HepG2 (cell line): ENCODE results near the gene NME4. TPM values are rescaled to one million over a fixed set of nuclear protein-coding genes. Genes with fewer than 3 reads are reported as not detected.

ENCODE experiments used
- CAMTA2 ChIP-seq: sonication (generic); formaldehyde crosslinking; IDR thresholded peaks from 2 replicates; pipeline ENCODE4 v1.4.0; 2020; ENCODE audit warnings: mild to moderate bottlenecking, missing genetic modification reagents, borderline replicate concordance
- CEBPG ChIP-seq: IDR thresholded peaks from 2 replicates; pipeline ENCODE4 v1.6.1; 2016
- FOXO1 ChIP-seq: sonication (generic); formaldehyde crosslinking; IDR thresholded peaks from 2 replicates; pipeline ENCODE4 v1.4.0; 2020; ENCODE audit warnings: missing genetic modification reagents
- MXI1 ChIP-seq: IDR thresholded peaks from 3 replicates; pipeline ENCODE4 v1.6.1; 2012; ENCODE audit warnings: low read depth, low read length, inconsistent platforms, borderline replicate concordance
- MYC ChIP-seq: sonication (generic); formaldehyde crosslinking; IDR thresholded peaks from 2 replicates; pipeline ENCODE4 v1.9.0; 2021; ENCODE audit warnings: missing genetic modification reagents, borderline replicate concordance
- PAWR ChIP-seq: sonication (generic); formaldehyde crosslinking; IDR thresholded peaks from 2 replicates; pipeline ENCODE4 v1.4.0; 2020; ENCODE audit warnings: missing genetic modification reagents, mild to moderate bottlenecking, borderline replicate concordance
- RFX5 ChIP-seq: IDR thresholded peaks from 2 replicates; pipeline ENCODE4 v1.6.1; 2011; ENCODE audit warnings: low read depth, low read length, improper control_type of control experiment
- SIN3A ChIP-seq: IDR thresholded peaks from 2 replicates; pipeline ENCODE4 v1.6.1; 2011; ENCODE audit warnings: low read depth, mild to moderate bottlenecking, control low read depth, low read length, borderline replicate concordance
- U2AF1 ChIP-seq: fragments of 200-400 bp; formaldehyde crosslinking; optimal IDR thresholded peaks from 2 replicates; pipeline ENCODE3; 2017; ENCODE audit warnings: mild to moderate bottlenecking, low read depth, low read length
- ZC3H13 ChIP-seq: sonication (generic); formaldehyde crosslinking; IDR thresholded peaks from 2 replicates; pipeline ENCODE4 v1.8.1; 2023; ENCODE audit warnings: mild to moderate bottlenecking, missing genetic modification reagents, moderate library complexity
- ZNF282 ChIP-seq: fragments of 450-650 bp; IDR thresholded peaks from 2 replicates; pipeline ENCODE4 v1.6.1; 2018; ENCODE audit not compliant: partially characterized antibody
- ZNF333 ChIP-seq: sonication (generic); formaldehyde crosslinking; IDR thresholded peaks from 2 replicates; pipeline ENCODE4 v1.4.0; 2020; ENCODE audit warnings: mild to moderate bottlenecking, missing genetic modification reagents, borderline replicate concordance
- ZNF558 ChIP-seq: sonication (generic); formaldehyde crosslinking; IDR thresholded peaks from 2 replicates; pipeline ENCODE4 v1.9.0; 2022; ENCODE audit warnings: mild to moderate bottlenecking, missing genetic modification reagents, borderline replicate concordance
- ZNF768 ChIP-seq: sonication (generic); formaldehyde crosslinking; IDR thresholded peaks from 2 replicates; pipeline ENCODE4 v1.4.0; 2020; ENCODE audit warnings: missing genetic modification reagents
- ZSCAN20 ChIP-seq: sonication (generic); formaldehyde crosslinking; IDR thresholded peaks from 2 replicates; pipeline ENCODE4 v1.4.0; 2020; ENCODE audit warnings: missing genetic modification reagents, mild to moderate bottlenecking, borderline replicate concordance
- ZSCAN9 ChIP-seq: IDR thresholded peaks from 2 replicates; pipeline ENCODE4 v1.6.1; 2016; ENCODE audit warnings: borderline replicate concordance
- polyA plus RNA-seq, 8 experiments: library from polyadenylated mRNA; depleted of rRNA in 3 of 8; stranded (reverse) in 7 of 8; unstranded in 1 of 8; fragments of >200 nt; fragmentation: Illumina TruSeq in 4 of 8; extraction: Trizol in 4 of 8; gene quantifications; 2 replicates each; pipeline versions ENCODE4 v1.2.1 to v1.2.3, GENCODE V29; 2011 to 2016; ENCODE audit warnings: low read depth in 4 of 8, missing spikeins in 1 of 8, mixed read lengths in 1 of 8; ENCODE audit not compliant: insufficient read depth in 1 of 8
- total RNA-seq, 5 experiments: library from RNA; depleted of rRNA; stranded (reverse); fragments of >200 nt; fragmentation: Illumina TruSeq; extraction: Trizol; gene quantifications; 2 replicates each; pipeline ENCODE4 v1.2.3, GENCODE V29; 2016; ENCODE audit warnings: low read depth in 1 of 5
- TF ChIP-seq, protein P1 (sequence below): sonication (generic); formaldehyde crosslinking; IDR thresholded peaks from 2 replicates; pipeline ENCODE4 v1.4.0; 2020; ENCODE audit warnings: mild to moderate bottlenecking, missing genetic modification reagents
- TF ChIP-seq, protein P2 (sequence below): sonication (generic); formaldehyde crosslinking; IDR thresholded peaks from 2 replicates; pipeline ENCODE4 v1.8.1; 2023; ENCODE audit warnings: mild to moderate bottlenecking, missing genetic modification reagents
- TF ChIP-seq, protein P3 (sequence below): sonication (generic); formaldehyde crosslinking; IDR thresholded peaks from 2 replicates; pipeline ENCODE4 v1.5.0; 2020; ENCODE audit warnings: missing genetic modification reagents, mild to moderate bottlenecking, borderline replicate concordance
- TF ChIP-seq, protein P4 (sequence below): sonication (generic); formaldehyde crosslinking; IDR thresholded peaks from 2 replicates; pipeline ENCODE4 v1.4.0; 2020; ENCODE audit warnings: mild to moderate bottlenecking, missing genetic modification reagents
- TF ChIP-seq, protein P5 (sequence below): IDR thresholded peaks from 2 replicates; pipeline ENCODE4 v1.6.1; 2018; ENCODE audit warnings: missing genetic modification reagents

NME4 gene
- total and polyA plus RNA-seq, 2 of the 13 experiments (the other 11 are each of a cell fraction or from before 2014, with no cell fraction given) = 121 to 263 TPM

DNA sequence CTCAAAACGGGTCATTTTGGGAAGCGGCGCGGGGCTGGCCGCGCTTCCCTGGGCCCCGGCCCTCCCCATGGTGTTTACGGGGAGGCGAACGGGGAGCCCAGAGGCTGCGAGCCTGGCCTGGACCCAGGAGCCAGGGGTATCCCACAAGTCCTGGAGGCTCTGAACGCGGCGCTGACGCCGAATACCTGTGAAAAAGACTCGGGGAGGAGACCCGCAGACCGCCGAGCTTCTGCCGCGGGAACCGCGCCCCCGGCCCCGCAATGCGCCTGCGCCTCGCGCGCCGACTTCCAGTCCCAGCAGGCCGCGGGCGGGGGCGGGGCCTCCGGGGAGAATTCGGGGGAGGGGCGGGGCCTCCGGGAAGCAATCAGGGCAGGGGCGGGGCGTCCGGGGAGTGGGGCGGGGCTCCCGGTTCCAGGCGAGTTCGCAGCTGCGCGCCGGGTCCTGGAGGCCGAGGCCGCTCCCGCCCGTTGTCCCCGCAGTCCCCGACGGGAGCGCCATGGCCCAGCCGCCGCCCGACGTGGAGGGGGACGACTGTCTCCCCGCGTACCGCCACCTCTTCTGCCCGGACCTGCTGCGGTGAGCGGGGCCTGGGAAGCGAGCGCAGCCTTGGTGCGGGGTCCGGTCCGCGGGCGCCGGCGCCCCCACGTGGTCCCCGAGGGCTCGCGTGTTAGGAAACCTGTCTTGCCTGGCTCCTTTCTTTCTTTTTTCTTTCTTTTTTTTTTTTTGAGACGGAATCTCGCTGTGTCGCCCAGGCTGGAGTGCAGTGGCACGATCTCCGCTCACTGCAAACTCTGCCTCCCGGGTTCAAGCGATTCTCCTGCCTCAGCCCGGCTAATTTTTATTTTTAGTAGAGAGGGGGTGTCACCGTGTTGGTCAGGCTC, 4.7 kb downstream of the NME4 start, which contains the start of gene DECR2 (continued):
- TF ChIP-seq PAWR (CRISPR knock-in tag) (no peak), MYC (CRISPR knock-in tag) (peak; percentile 87), ZNF768 (CRISPR knock-in tag) (peak; percentile 73), MXI1 (peak; percentile 63; the same call in 1 of the 3 replicates), RFX5 (no peak), CAMTA2 (CRISPR knock-in tag) (0 out of 2 replicates have a peak, but pooled peaks have one; percentile 31), ZSCAN9 (CRISPR knock-in tag) (0 out of 2 replicates have a peak, but pooled peaks have one; percentile 16), SIN3A (peak; percentile 35; the same call in 1 of the 2 replicates), FOXO1 (CRISPR knock-in tag) (peak; percentile 53; the same call in 1 of the 2 replicates), U2AF1 (peak; percentile 55), ZNF558 (CRISPR knock-in tag) (0 out of 2 replicates have a peak, but pooled peaks have one; percentile 51), CEBPG (CRISPR knock-in tag) (peak; percentile 4; the same call in 1 of the 2 replicates), ZSCAN20 (CRISPR knock-in tag) (peak; percentile 14; the same call in 1 of the 2 replicates), ZC3H13 (CRISPR knock-in tag) (peak; percentile 79; the same call in 1 of the 2 replicates), ZNF333 (CRISPR knock-in tag) (peak; percentile 75; the same call in 1 of the 2 replicates), ZNF282 (no peak)
- TF ChIP-seq, protein P1, sequence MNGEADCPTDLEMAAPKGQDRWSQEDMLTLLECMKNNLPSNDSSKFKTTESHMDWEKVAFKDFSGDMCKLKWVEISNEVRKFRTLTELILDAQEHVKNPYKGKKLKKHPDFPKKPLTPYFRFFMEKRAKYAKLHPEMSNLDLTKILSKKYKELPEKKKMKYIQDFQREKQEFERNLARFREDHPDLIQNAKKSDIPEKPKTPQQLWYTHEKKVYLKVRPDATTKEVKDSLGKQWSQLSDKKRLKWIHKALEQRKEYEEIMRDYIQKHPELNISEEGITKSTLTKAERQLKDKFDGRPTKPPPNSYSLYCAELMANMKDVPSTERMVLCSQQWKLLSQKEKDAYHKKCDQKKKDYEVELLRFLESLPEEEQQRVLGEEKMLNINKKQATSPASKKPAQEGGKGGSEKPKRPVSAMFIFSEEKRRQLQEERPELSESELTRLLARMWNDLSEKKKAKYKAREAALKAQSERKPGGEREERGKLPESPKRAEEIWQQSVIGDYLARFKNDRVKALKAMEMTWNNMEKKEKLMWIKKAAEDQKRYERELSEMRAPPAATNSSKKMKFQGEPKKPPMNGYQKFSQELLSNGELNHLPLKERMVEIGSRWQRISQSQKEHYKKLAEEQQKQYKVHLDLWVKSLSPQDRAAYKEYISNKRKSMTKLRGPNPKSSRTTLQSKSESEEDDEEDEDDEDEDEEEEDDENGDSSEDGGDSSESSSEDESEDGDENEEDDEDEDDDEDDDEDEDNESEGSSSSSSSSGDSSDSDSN (CRISPR knock-in tag) = peak; percentile 86
- TF ChIP-seq, protein P2, sequence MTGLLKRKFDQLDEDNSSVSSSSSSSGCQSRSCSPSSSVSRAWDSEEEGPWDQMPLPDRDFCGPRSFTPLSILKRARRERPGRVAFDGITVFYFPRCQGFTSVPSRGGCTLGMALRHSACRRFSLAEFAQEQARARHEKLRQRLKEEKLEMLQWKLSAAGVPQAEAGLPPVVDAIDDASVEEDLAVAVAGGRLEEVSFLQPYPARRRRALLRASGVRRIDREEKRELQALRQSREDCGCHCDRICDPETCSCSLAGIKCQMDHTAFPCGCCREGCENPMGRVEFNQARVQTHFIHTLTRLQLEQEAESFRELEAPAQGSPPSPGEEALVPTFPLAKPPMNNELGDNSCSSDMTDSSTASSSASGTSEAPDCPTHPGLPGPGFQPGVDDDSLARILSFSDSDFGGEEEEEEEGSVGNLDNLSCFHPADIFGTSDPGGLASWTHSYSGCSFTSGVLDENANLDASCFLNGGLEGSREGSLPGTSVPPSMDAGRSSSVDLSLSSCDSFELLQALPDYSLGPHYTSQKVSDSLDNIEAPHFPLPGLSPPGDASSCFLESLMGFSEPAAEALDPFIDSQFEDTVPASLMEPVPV (CRISPR knock-in tag) = peak; percentile 29; the same call in 1 of the 2 replicates
- TF ChIP-seq, protein P3, sequence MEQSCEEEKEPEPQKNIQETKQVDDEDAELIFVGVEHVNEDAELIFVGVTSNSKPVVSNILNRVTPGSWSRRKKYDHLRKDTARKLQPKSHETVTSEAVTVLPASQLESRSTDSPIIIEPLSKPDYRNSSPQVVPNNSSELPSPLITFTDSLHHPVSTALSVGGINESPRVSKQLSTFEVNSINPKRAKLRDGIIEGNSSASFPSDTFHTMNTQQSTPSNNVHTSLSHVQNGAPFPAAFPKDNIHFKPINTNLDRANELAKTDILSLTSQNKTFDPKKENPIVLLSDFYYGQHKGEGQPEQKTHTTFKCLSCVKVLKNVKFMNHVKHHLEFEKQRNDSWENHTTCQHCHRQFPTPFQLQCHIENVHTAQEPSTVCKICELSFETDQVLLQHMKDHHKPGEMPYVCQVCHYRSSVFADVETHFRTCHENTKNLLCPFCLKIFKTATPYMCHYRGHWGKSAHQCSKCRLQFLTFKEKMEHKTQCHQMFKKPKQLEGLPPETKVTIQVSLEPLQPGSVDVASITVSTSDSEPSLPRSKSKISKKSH (CRISPR knock-in tag) = 0 out of 2 replicates have a peak, but pooled peaks have one; percentile 38
- TF ChIP-seq, protein P4, sequence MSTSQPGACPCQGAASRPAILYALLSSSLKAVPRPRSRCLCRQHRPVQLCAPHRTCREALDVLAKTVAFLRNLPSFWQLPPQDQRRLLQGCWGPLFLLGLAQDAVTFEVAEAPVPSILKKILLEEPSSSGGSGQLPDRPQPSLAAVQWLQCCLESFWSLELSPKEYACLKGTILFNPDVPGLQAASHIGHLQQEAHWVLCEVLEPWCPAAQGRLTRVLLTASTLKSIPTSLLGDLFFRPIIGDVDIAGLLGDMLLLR (CRISPR knock-in tag) = 0 out of 2 replicates have a peak, but pooled peaks have one; percentile 85
- TF ChIP-seq, protein P5, sequence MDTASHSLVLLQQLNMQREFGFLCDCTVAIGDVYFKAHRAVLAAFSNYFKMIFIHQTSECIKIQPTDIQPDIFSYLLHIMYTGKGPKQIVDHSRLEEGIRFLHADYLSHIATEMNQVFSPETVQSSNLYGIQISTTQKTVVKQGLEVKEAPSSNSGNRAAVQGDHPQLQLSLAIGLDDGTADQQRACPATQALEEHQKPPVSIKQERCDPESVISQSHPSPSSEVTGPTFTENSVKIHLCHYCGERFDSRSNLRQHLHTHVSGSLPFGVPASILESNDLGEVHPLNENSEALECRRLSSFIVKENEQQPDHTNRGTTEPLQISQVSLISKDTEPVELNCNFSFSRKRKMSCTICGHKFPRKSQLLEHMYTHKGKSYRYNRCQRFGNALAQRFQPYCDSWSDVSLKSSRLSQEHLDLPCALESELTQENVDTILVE (CRISPR knock-in tag) = peak; percentile 29; the same call in 1 of the 2 replicates
